HepG2 (cell line): ENCODE measurements around the gene CCT7. TPM values are rescaled to one million over a fixed set of nuclear protein-coding genes. Genes with fewer than 3 reads are reported as not detected.

Source experiments
- ASH2L ChIP-seq: fragments of 300-600, 200-600 bp; sonication (generic); IDR thresholded peaks from 2 replicates; pipeline ENCODE4 v1.7.0; 2017; ENCODE audit warnings: low read depth, mild to moderate bottlenecking, moderate library complexity, mixed read lengths, low read length; ENCODE audit not compliant: insufficient read length
- FOXJ3 ChIP-seq: sonication (generic); formaldehyde crosslinking; IDR thresholded peaks from 2 replicates; pipeline ENCODE4 v1.4.0; 2020; ENCODE audit warnings: missing genetic modification reagents, mild to moderate bottlenecking, borderline replicate concordance
- HINFP ChIP-seq: sonication (generic); formaldehyde crosslinking; IDR thresholded peaks from 2 replicates; pipeline ENCODE4 v1.4.0; 2020; ENCODE audit warnings: low read depth, mild to moderate bottlenecking, missing genetic modification reagents
- HOXA7 ChIP-seq: sonication (generic); formaldehyde crosslinking; IDR thresholded peaks from 2 replicates; pipeline ENCODE4 v1.8.1; 2022; ENCODE audit warnings: mild to moderate bottlenecking, missing genetic modification reagents, moderate library complexity
- MXD1 ChIP-seq: sonication (generic); formaldehyde crosslinking; IDR thresholded peaks from 2 replicates; pipeline ENCODE4 v1.4.0; 2020; ENCODE audit warnings: mild to moderate bottlenecking, missing genetic modification reagents
- MYC ChIP-seq: sonication (generic); formaldehyde crosslinking; IDR thresholded peaks from 2 replicates; pipeline ENCODE4 v1.9.0; 2021; ENCODE audit warnings: missing genetic modification reagents, borderline replicate concordance
- NRL ChIP-seq: sonication (generic); formaldehyde crosslinking; IDR thresholded peaks from 2 replicates; pipeline ENCODE4 v1.5.0; 2020; ENCODE audit warnings: missing genetic modification reagents, mild to moderate bottlenecking, moderate library complexity, borderline replicate concordance
- POGK ChIP-seq: sonication (generic); formaldehyde crosslinking; conservative IDR thresholded peaks from 2 replicates; pipeline ENCODE4 v1.8.0; 2022; ENCODE audit warnings: mild to moderate bottlenecking, moderate library complexity, missing genetic modification reagents
- RFXAP ChIP-seq: sonication (generic); formaldehyde crosslinking; IDR thresholded peaks from 2 replicates; pipeline ENCODE4 v1.4.0; 2020; ENCODE audit warnings: missing genetic modification reagents, borderline replicate concordance
- TBP ChIP-seq: sonication (generic); formaldehyde crosslinking; IDR thresholded peaks from 2 replicates; pipeline ENCODE4 v1.5.0; 2020; ENCODE audit warnings: missing genetic modification reagents
- TCF7L2 ChIP-seq: IDR thresholded peaks from 2 replicates; pipeline ENCODE4 v1.6.1; 2011; ENCODE audit warnings: mild to moderate bottlenecking, low read depth, low read length, moderate library complexity
- TOE1 ChIP-seq: sonication (generic); formaldehyde crosslinking; IDR thresholded peaks from 2 replicates; pipeline ENCODE4 v1.4.0; 2020; ENCODE audit warnings: mild to moderate bottlenecking, missing genetic modification reagents
- ZFY ChIP-seq: sonication (generic); formaldehyde crosslinking; IDR thresholded peaks from 2 replicates; pipeline ENCODE4 v1.4.0; 2020; ENCODE audit warnings: missing genetic modification reagents
- ZNF225 ChIP-seq: sonication (generic); formaldehyde crosslinking; IDR thresholded peaks from 2 replicates; pipeline ENCODE4 v1.4.0; 2020; ENCODE audit warnings: mild to moderate bottlenecking, missing genetic modification reagents
- ZNF607 ChIP-seq: sonication (generic); formaldehyde crosslinking; IDR thresholded peaks from 2 replicates; pipeline ENCODE4 v1.5.1; 2020; ENCODE audit warnings: missing genetic modification reagents, mild to moderate bottlenecking, borderline replicate concordance
- ZNF614 ChIP-seq: IDR thresholded peaks from 2 replicates; pipeline ENCODE4 v1.6.1; 2018; ENCODE audit warnings: missing biosample characterization, missing genetic modification reagents, inconsistent platforms, borderline replicate concordance
- ZNF687 ChIP-seq: sonication (generic); formaldehyde crosslinking; IDR thresholded peaks from 2 replicates; pipeline ENCODE4 v1.5.1; 2020; ENCODE audit warnings: mild to moderate bottlenecking, missing genetic modification reagents, moderate library complexity
- ZNF83 ChIP-seq: sonication (generic); formaldehyde crosslinking; IDR thresholded peaks from 2 replicates; pipeline ENCODE4 v1.4.0; 2020; ENCODE audit warnings: missing genetic modification reagents, mild to moderate bottlenecking, borderline replicate concordance
- polyA plus RNA-seq, 8 experiments: library from polyadenylated mRNA; depleted of rRNA in 3 of 8; stranded (reverse) in 7 of 8; unstranded in 1 of 8; fragments of >200 nt; fragmentation: Illumina TruSeq in 4 of 8; extraction: Trizol in 4 of 8; gene quantifications; 2 replicates each; pipeline versions ENCODE4 v1.2.1 to v1.2.3, GENCODE V29; 2011 to 2016; ENCODE audit warnings: low read depth in 4 of 8, missing spikeins in 1 of 8, mixed read lengths in 1 of 8; ENCODE audit not compliant: insufficient read depth in 1 of 8
- total RNA-seq, 5 experiments: library from RNA; depleted of rRNA; stranded (reverse); fragments of >200 nt; fragmentation: Illumina TruSeq; extraction: Trizol; gene quantifications; 2 replicates each; pipeline ENCODE4 v1.2.3, GENCODE V29; 2016; ENCODE audit warnings: low read depth in 1 of 5

The CCT7 gene
- total and polyA plus RNA-seq, 2 of the 13 experiments (the other 11 are each of a cell fraction or from before 2014, with no cell fraction given), result 347 to 517 TPM

GRCh38 chr2:73284296-73285158 lies 50.4 kb downstream of the CCT7 start, which contains the start of gene FBXO41 (continued):
- peak; percentile 81 for TF ChIP-seq ZNF687 (CRISPR knock-in tag)
- 0 out of 2 replicates have a peak, but pooled peaks have one; percentile 63 for TF ChIP-seq NRL (CRISPR knock-in tag)
- TF ChIP-seq MYC (CRISPR knock-in tag), result peak; percentile 83
- TF ChIP-seq RFXAP (CRISPR knock-in tag), result peak; percentile 6; the same call in 1 of the 2 replicates
- 0 out of 2 replicates have a peak, but pooled peaks have one; percentile 58 for TF ChIP-seq HINFP
- TF ChIP-seq TBP (CRISPR knock-in tag), result 0 out of 2 replicates have a peak, but pooled peaks have one; percentile 25
- no peak for TF ChIP-seq TOE1
- TF ChIP-seq ZNF83, result peak; percentile 56; the same call in 1 of the 2 replicates
- TF ChIP-seq FOXJ3 (CRISPR knock-in tag), result no peak
- TF ChIP-seq MXD1 (CRISPR knock-in tag), result peak; percentile 81
- peak; percentile 69; the same call in 1 of the 2 replicates for TF ChIP-seq ZNF607 (CRISPR knock-in tag)
- TF ChIP-seq ZFY (CRISPR knock-in tag), result peak; percentile 49
- TF ChIP-seq POGK (CRISPR knock-in tag), result 0 out of 2 replicates have a peak, but pooled peaks have one; percentile 44
- TF ChIP-seq ZNF614, result 0 out of 2 replicates have a peak, but pooled peaks have one; percentile 2
- no peak for TF ChIP-seq TCF7L2
- TF ChIP-seq HOXA7 (CRISPR knock-in tag), result no peak
- peak; percentile 30; the same call in 1 of the 2 replicates for TF ChIP-seq ZNF225 (CRISPR knock-in tag)
- TF ChIP-seq ASH2L, result no peak
